ES-I3 (cell line): ENCODE results near the gene SOCS1.
"Not testable (repeated sequence)": the region's sequence is repeated elsewhere in the genome, so short reads cannot be mapped to it uniquely, and the experiment has no call there.

Experiments used
- H3K36me3 ChIP-seq: 2 replicates; pipeline ENCODE4 v1.6.1; 2013; ENCODE audit warnings: mild to moderate bottlenecking, low read length, control low read depth, moderate library complexity; ENCODE audit not compliant: insufficient read depth
- H3K4me1 ChIP-seq: 2 replicates; pipeline ENCODE4 v1.6.1; 2013; ENCODE audit warnings: mild to moderate bottlenecking, control low read depth, low read length; ENCODE audit not compliant: insufficient read depth
- H3K9ac ChIP-seq: 2 replicates; pipeline ENCODE4 v1.6.1; 2013; ENCODE audit warnings: low read depth, mild to moderate bottlenecking, low read length, moderate library complexity
- H3K9me3 ChIP-seq: 2 replicates; pipeline ENCODE4 v1.6.1; 2013; ENCODE audit warnings: mild to moderate bottlenecking, low read length, moderate library complexity; ENCODE audit not compliant: control insufficient read depth, insufficient read depth

The SOCS1 gene

GRCh38 chr16:11292076-11292748 lies 36.2 kb upstream of the SOCS1 start:
- Histone ChIP-seq H3K9me3 (no peaks in the 10 kb centered on the region), H3K9ac (no peak overlapping the region), H3K4me1 (peaks cover 14% of the 10 kb centered on the region), H3K36me3 (no peaks in the 10 kb centered on the region)

DNA sequence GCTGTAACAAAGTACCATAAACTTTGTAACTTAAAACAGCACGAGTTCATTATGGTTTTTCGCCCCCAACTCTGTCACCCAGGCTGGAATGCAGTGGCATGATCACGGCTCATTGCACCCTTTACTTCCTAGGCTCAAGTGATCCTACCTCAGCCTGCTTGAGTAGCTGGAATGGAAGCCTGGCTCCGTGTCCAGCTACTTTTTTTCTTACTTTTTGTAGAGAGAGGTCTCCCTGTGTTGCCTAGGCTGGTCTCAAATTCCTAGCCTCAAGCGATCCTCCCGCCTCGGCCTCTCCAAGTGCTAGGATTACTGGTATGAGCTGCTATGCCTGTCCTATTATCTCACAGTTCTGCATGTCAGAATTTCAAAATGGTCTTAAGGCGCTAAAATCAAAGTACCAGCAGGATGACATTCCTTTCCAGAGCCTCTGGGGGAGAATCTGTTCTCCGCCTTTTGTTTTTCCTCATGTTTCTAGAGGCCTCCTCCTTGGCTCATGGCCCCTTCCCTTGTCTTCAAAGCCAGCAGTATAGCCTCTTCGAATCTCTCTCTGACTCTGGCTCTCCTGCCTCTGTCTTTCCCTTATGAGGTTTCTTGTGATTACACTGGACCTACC lies 35.2 kb upstream of the SOCS1 start:
- H3K36me3 ChIP-seq: no peaks in the 10 kb centered on the region
- H3K9ac ChIP-seq: no peak overlapping the region
- peaks cover 8% of the 10 kb centered on the region; the same call in 1 of the 2 replicates for H3K4me1 ChIP-seq
- no peaks in the 10 kb centered on the region for H3K9me3 ChIP-seq

DNA sequence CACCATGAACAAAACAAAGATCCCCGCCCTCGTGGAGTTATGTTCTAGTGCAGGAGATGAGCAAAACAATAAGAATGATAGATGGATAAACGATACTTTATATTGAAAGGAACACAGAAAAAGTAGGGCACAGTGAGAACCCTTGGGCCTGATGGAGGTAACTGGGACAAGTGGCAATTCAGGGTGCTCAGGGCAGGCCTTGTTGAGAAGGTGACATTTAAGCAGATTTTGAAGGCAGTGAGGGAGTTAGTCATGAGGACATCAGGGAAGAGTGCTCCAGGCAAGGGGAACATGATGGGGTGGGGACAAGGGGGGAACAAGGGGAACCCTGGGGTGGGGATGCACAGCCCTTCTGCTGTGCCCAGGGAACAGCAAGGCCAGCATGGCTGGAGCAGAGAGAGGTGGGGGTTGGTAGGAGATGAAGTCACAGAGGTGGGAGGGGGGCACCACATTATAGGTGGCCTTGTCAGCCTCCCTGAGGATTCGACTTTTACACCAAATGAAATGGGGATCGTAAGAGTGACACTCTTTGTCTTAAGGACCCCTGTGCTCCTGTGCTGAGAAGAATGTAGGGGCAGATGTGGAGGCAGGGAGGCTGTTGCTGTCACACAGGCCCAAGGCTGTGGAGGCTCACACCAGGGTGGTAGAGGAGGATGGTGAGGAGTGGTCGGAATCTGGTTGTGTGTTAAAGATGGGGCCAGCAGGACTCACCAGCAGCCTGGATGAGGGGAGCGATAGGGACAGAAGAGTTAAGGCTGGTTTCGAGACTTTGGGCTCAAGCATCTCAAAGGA lies 34.3 kb upstream of the SOCS1 start:
- no peaks in the 10 kb centered on the region for H3K9me3 ChIP-seq
- no peaks in the 10 kb centered on the region for H3K36me3 ChIP-seq
- H3K9ac ChIP-seq: no peak overlapping the region
- peaks cover 8% of the 10 kb centered on the region; the same call in 1 of the 2 replicates for H3K4me1 ChIP-seq

DNA sequence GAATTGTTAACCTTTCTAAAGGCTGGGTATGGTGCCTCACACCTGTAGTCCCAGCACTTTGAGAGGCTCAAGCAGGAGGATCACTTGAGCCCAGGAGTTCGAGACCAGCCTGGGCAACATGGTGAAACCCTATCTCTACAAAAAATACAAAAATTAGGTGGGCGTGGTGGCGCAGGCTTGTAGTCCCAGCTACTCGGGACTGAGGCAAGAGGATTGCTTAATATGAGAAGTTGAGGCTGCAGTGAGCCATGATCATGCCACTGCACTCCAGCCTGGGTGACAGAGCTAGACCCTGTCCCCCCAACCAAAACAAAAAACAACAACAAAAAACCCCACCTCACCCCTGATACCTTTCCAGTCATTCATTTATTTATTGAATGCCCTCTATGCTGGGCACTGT lies 33.7 kb upstream of the SOCS1 start:
- H3K9me3 ChIP-seq, H3K4me1 ChIP-seq, H3K9ac ChIP-seq, H3K36me3 ChIP-seq: not testable (repeated sequence)

GRCh38 chr16:11289202-11289601 lies 33.2 kb upstream of the SOCS1 start:
- Histone ChIP-seq H3K4me1 (peaks cover 8% of the 10 kb centered on the region; the same call in 1 of the 2 replicates), H3K9ac (no peak overlapping the region), H3K9me3 (no peaks in the 10 kb centered on the region), H3K36me3 (no peaks in the 10 kb centered on the region)

DNA sequence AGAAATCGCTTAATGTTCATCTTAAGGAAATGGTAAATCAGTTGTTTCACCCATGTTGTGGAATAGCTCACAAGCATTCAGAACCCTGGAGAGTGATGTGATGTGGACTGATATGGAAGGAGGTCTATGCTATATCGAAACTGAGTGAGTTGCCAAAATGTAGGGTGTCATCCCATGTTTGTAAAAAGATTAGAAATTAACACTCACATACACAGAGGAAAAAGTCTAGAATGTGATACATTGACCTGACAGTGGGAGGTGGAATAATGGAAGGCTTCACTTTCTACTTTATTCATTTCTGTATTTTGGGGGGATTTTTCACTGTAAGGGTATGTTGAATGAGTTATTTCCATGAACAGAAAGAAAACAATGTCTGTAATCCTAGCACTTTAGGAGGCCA lies 29.8 kb upstream of the SOCS1 start:
- H3K4me1 ChIP-seq: peaks cover 6% of the 10 kb centered on the region; the same call in 1 of the 2 replicates
- H3K9me3 ChIP-seq: no peaks in the 10 kb centered on the region
- no peak overlapping the region for H3K9ac ChIP-seq
- H3K36me3 ChIP-seq: no peaks in the 10 kb centered on the region

DNA sequence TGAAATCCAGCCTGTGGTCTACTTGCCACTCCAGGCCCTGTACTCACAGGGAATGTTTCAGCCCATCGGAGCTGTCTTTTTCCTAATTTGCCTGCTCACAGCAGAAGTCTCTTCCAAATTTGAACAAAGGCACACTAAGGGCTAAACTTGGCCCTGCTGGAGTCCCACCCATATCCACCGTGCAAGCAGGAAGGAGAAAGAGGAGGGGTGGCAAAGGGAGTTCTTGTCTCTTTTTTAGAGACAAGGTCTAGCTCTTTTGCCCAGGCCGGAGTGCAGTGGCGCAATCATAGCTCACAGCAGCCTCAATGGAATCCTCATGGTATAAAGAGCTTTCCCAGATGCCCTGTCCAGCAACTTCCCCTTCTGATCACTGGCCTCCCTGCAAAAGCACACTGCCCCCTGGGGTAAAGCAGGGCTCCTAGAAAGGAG lies 27.8 kb upstream of the SOCS1 start:
- Histone ChIP-seq H3K4me1 (peaks cover 3% of the 10 kb centered on the region; the same call in 1 of the 2 replicates), H3K36me3 (no peaks in the 10 kb centered on the region), H3K9ac (no peak overlapping the region), H3K9me3 (no peaks in the 10 kb centered on the region)

DNA sequence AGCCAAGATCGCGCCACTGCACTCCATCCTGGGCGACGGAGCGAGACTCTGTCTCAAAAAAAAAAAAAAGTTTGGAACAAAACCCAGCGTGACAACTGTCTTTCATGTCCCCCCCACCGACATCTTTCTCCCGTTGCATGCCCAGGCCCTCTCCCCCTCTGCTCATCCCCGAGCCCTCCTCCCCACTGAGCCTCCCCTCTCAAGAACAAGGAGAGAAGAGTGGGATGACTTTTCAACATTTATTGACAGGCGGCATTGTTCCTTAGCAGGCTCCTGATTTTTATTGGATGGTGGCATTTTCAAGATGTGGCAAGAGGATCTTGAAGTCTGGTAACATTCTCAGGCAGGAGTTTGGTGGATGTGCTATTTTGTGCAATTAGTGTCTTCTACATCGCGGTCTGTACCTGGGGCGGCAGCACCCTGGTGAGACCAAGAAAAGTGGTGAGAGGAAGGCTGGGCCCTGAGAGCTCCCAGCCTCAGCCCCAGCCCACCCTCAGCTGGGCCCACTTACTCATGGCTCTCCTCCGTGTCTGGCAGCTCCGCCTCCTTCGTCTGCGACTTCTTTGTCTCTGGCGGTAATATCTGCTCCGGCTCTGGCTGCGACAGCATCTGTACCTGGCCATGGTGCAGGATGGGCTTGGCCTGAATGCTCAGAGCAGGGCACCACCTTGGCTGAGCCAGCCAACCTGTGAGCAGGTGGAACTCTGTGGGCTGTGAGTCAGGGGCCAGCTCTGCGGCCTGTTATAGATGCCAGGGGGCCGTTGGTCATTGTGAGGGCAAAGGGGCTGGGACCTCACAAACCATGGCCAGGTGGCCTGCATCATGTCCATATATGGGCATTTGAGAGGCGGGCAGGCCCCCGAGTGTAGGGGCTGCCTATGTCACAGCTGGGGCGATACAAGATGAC lies 24.9 kb upstream of the SOCS1 start, which contains the start of gene PRM1:
TSS of gene PRM1 (minus strand) at position 715 of the 907 bp plus-strand sequence. CDS start at position 623, 92 bp downstream.
- H3K9ac ChIP-seq: no peak within 1 kb of the TSS

DNA sequence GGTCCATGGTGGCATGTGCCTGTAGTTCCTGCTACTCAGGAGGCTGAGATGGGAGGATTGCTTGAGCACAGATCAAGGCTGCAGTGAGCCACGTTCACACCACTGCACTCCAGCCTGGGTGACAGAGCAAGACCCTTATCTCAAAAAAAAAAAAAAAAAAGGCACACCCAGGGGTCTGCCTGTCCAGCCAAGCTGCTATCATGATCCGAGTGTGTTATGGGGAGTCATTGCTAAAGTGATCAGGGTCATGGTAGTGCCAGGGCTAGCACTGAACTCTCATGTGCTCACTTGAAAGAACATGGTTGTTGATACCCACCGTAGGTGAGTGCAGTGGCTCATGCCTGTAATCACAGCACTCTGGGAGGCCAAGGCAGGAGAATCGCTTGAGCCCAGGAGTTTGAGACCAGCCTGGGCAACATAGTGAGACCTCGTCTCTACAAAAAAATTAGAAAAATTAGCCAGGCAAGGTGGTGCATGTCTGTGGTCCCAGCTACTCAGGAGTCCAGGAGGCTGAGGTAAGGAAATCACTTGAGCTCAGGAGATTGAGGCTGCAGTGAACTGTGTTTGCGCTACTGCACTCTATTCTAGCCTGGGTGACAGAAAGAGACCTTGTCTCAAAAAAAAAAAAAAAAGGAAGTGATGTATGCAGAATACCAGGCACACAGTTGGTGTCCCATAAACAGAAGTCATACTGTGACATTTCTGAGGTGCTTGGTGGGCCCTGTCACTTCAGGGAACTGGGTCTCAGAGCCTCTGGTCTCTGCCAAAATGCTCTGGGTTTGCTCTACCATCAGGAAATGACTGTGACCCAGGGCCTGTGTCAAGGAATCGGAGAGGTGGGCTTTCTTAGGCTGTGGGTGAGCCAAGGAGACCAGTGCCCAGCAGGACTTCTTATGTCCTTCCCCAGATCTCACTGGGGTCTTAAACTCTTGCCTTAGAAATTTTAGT lies 23.0 kb upstream of the SOCS1 start:
- Histone ChIP-seq H3K9me3 (no peaks in the 10 kb centered on the region), H3K4me1 (peaks cover 5% of the 10 kb centered on the region; the same call in 1 of the 2 replicates), H3K9ac (no peak overlapping the region), H3K36me3 (no peaks in the 10 kb centered on the region)

More for the DNA sequence above, 24.9 kb upstream of the SOCS1 start, which contains the start of gene PRM1:
- peaks cover 3% of the 10 kb centered on the region; the same call in 1 of the 2 replicates for H3K4me1 ChIP-seq
- no peaks in the 10 kb centered on the region for H3K9me3 ChIP-seq
- H3K36me3 ChIP-seq: no peaks in the 10 kb centered on the region

DNA sequence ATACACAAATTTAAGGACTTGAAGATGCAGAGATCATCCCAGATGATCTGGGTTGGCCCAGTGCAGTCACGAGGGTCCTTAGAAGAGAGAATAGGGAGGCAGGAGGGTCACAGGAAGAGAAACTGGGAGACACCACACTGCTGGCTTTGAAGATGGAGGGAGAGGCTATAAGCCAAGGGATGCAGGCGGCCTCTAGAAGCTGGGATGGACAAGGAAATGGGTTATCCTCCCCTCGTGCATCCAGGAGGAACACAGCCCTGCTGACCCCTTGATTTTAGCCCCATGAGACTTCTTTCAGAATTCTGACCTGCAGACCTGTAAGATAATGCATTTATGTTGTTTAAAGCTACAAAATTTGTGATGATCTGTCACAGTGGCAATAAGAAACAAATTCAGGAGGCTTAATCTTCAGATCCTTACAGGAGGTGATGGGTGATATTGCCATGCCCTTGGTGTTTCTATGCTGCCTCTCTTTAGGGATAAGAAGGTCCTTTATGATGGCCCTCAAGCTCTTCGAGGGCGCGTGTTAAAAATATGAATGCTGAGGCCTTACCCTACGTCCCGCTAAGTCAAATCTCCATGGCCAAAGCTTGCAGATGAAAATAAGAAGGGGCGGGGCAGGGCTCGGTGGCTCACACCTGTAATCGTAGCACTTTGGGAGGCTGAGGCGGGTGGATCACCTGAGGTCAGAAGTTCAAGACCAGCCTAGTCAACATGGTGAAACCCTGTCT lies 21.8 kb upstream of the SOCS1 start:
- H3K4me1 ChIP-seq: peaks cover 8% of the 10 kb centered on the region; the same call in 1 of the 2 replicates
- H3K9ac ChIP-seq: no peak overlapping the region
- H3K36me3 ChIP-seq: no peaks in the 10 kb centered on the region
- H3K9me3 ChIP-seq: no peaks in the 10 kb centered on the region

DNA sequence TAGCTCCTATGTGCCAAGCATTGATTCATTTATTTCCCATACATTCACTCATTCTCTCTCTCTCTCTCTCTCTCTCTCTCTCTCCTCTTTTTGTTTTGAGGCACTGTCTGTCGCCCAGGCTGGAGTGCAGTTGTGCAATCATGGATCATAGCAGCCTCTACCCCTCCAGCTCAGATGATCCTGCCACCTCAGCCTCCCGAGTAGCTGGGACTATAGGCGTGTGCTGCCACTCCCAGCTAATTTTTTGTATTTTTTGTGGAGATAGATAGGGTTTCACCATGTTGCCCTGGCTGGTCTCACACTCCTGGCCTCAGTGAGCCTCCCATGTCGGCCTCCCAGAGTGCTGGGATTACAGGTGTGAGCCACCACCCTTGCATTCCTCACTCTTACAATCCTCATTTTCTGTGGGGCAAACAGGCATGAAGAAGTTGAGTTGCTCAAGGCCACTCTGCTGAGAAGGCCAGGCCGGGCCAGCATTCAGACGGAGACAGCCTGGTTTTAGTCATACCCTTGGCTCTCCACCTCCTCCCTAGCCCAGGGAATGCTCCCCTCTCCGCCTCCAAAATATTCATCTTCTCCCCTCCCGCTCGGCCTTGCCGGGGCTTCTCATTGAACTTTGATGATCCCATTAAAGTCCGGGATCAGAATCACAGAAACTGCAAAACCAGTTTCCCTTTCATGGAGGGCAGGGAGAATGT lies 21.0 kb upstream of the SOCS1 start:
- H3K4me1 ChIP-seq: peaks cover 8% of the 10 kb centered on the region; the same call in 1 of the 2 replicates
- H3K9me3 ChIP-seq: no peaks in the 10 kb centered on the region
- H3K36me3 ChIP-seq: no peaks in the 10 kb centered on the region
- H3K9ac ChIP-seq: no peak overlapping the region
